WTC11 (cell line): ENCODE results near the gene KNSTRN. TPM values are rescaled to one million over a fixed set of nuclear protein-coding genes. Genes with fewer than 3 reads are reported as not detected.

Source experiments
- ATAC-seq: fragments of 200-7000 bp; cut with Tn5 transposase; 2 replicates; pipeline ENCODE4 v1.10.0; 2021; ENCODE audit warnings: mild to moderate bottlenecking, moderate library complexity
- CTCF ChIA-PET: fragments of 300-600 bp; sonication (Branson Sonifier 250); formaldehyde crosslinking; loops from one replicate; lab custom pipeline; 2021; ENCODE audit warnings: antibody characterized with exemption; lab: Charles Lee
- POLR2A ChIA-PET: fragments of 350-600 bp; sonication (Branson Sonifier 250); formaldehyde crosslinking; loops from one replicate; lab custom pipeline; 2021; ENCODE audit warnings: antibody characterized with exemption; lab: Charles Lee
- DNase-seq: peaks from one replicate; pipeline ENCODE4 v3.0.0; 2021; ENCODE audit warnings: low spot score
- H3K27ac Mint-ChIP-seq: 2 replicates; pipeline ENCODE4 v1.8.0; 2021; ENCODE audit warnings: mixed read lengths
- H3K27me3 Mint-ChIP-seq: 2 replicates; pipeline ENCODE4 v1.8.0; 2021; ENCODE audit warnings: low read depth, mild to moderate bottlenecking, moderate library complexity, mixed read lengths
- H3K36me3 Mint-ChIP-seq: 2 replicates; pipeline ENCODE4 v1.8.0; 2021; ENCODE audit warnings: mixed read lengths
- H3K4me1 Mint-ChIP-seq: 2 replicates; pipeline ENCODE4 v1.8.0; 2022; ENCODE audit warnings: mixed read lengths
- H3K4me3 Mint-ChIP-seq: 2 replicates; pipeline ENCODE4 v1.8.0; 2021; ENCODE audit warnings: mild to moderate bottlenecking, moderate library complexity, mixed read lengths
- H3K9me3 Mint-ChIP-seq: 2 replicates; pipeline ENCODE4 v1.8.0; 2021; ENCODE audit warnings: mixed read lengths
- E2F4 ChIP-seq: sonication (generic); formaldehyde crosslinking; IDR thresholded peaks from 2 replicates; pipeline ENCODE4 v1.8.1; 2022; ENCODE audit warnings: low read depth, mild to moderate bottlenecking, moderate library complexity, missing genetic modification reagents, borderline replicate concordance
- FOXJ3 ChIP-seq: sonication (generic); formaldehyde crosslinking; IDR thresholded peaks from 2 replicates; pipeline ENCODE4 v1.9.0; 2021; ENCODE audit warnings: missing genetic modification reagents, mild to moderate bottlenecking, borderline replicate concordance
- FOXP4 ChIP-seq: sonication (generic); formaldehyde crosslinking; IDR thresholded peaks from 2 replicates; pipeline ENCODE4 v1.8.0; 2022; ENCODE audit warnings: mild to moderate bottlenecking, missing genetic modification reagents
- GRHL2 ChIP-seq: fragments of 250-450 bp; sonication (Bioruptor Pico); IDR thresholded peaks from 2 replicates; pipeline ENCODE4 v1.8.0; 2022; ENCODE audit warnings: mild to moderate bottlenecking, moderate library complexity; ENCODE audit not compliant: insufficient replicate concordance, severe bottlenecking
- JAZF1 ChIP-seq: fragments of 250-450 bp; sonication (Bioruptor Pico); IDR thresholded peaks from 2 replicates; pipeline ENCODE4 v1.9.0; 2021; ENCODE audit warnings: moderate library complexity, mild to moderate bottlenecking, inconsistent platforms
- NR3C1 ChIP-seq: sonication (generic); formaldehyde crosslinking; conservative IDR thresholded peaks from 2 replicates; pipeline ENCODE4 v1.8.1; 2023; ENCODE audit warnings: low read depth, mild to moderate bottlenecking, missing genetic modification reagents
- PREB ChIP-seq: sonication (generic); formaldehyde crosslinking; IDR thresholded peaks from 2 replicates; pipeline ENCODE4 v1.8.1; 2022; ENCODE audit warnings: mild to moderate bottlenecking, missing genetic modification reagents, moderate library complexity, borderline replicate concordance
- TCF7 ChIP-seq: sonication (generic); formaldehyde crosslinking; IDR thresholded peaks from 2 replicates; pipeline ENCODE4 v1.8.0; 2022; ENCODE audit warnings: mild to moderate bottlenecking, low read depth, missing genetic modification reagents, moderate library complexity
- USF2 ChIP-seq: sonication (generic); formaldehyde crosslinking; IDR thresholded peaks from 2 replicates; pipeline ENCODE4 v1.8.1; 2023; ENCODE audit warnings: mild to moderate bottlenecking, missing genetic modification reagents, moderate library complexity
- ZNF121 ChIP-seq: sonication (generic); formaldehyde crosslinking; IDR thresholded peaks from 2 replicates; pipeline ENCODE4 v1.8.0; 2023; ENCODE audit warnings: missing genetic modification reagents
- ZNF232 ChIP-seq: sonication (generic); formaldehyde crosslinking; IDR thresholded peaks from 2 replicates; pipeline ENCODE4 v1.8.0; 2022; ENCODE audit warnings: mild to moderate bottlenecking, missing genetic modification reagents
- ZNF281 ChIP-seq: sonication (generic); formaldehyde crosslinking; IDR thresholded peaks from 2 replicates; pipeline ENCODE4 v1.8.0; 2023; ENCODE audit warnings: mild to moderate bottlenecking, missing genetic modification reagents
- ZNF423 ChIP-seq: fragments of 250-450 bp; sonication (Bioruptor Pico); IDR thresholded peaks from 2 replicates; pipeline ENCODE4 v2.1.2; 2022; ENCODE audit warnings: mild to moderate bottlenecking, moderate library complexity
- ZNF532 ChIP-seq: fragments of 250-450 bp; sonication (Bioruptor Pico); IDR thresholded peaks from 2 replicates; pipeline ENCODE4 v1.9.0; 2021; ENCODE audit warnings: mild to moderate bottlenecking, borderline replicate concordance
- ZNF671 ChIP-seq: fragments of 250-450 bp; sonication (Bioruptor Pico); IDR thresholded peaks from 2 replicates; pipeline ENCODE4 v1.8.0; 2021; ENCODE audit warnings: mild to moderate bottlenecking
- total RNA-seq: library from RNA; stranded (reverse); gene quantifications from 3 replicates; pipeline ENCODE4 v1.2.3, GENCODE V29; 2021

The KNSTRN gene
- total RNA-seq, 1 experiment from 2014 or later = 73.4 TPM

- Mint-ChIP-seq H3K4me1 (peaks cover 13% of the 10 kb centered on the region), H3K27me3 (no peaks in the 10 kb centered on the region), H3K36me3 (no peaks in the 10 kb centered on the region), H3K27ac (no peak overlapping the region), H3K9me3 (no peaks in the 10 kb centered on the region), H3K4me3 (no peak overlapping the region)
- ATAC-seq (no peak), DNase-seq (no peak)
- CTCF ChIA-PET = interaction anchor here (1.4 to 7.1 kb wide), 2 partner anchors 10 to 12 kb away, joined by 5 to 58 read pairs; partner anchors contain the start of gene CCDC9B
- TF ChIP-seq E2F4 (CRISPR knock-in tag) (no peak), PREB (CRISPR knock-in tag) (no peak), ZNF232 (no peak)
- POLR2A ChIA-PET = interaction anchor here (0.5 kb wide), 1 partner anchor 30 kb away, joined by 5 read pairs; no protein-coding TSS in a partner anchor
These were observed 33.4 kb upstream of the KNSTRN start for GRCh38 chr15:40349163-40349562.

GRCh38 chr15:40352281-40352901 lies 30.1 kb upstream of the KNSTRN start:
- H3K4me1 Mint-ChIP-seq = peaks cover 24% of the 10 kb centered on the region
- CTCF ChIA-PET = interaction anchor here (0.8 to 7.2 kb wide), 7 partner anchors 9 to 116 kb away, joined by 3 to 63 read pairs (median 5); partner anchors contain the start of genes CCDC9B and IVD
- no peaks in the 10 kb centered on the region for H3K36me3 Mint-ChIP-seq
- DNase-seq = no peak
- no peaks in the 10 kb centered on the region for H3K9me3 Mint-ChIP-seq
- ATAC-seq = no peak
- H3K27me3 Mint-ChIP-seq = peaks cover 16% of the 10 kb centered on the region
- TF ChIP-seq FOXP4 = no peak
- TF ChIP-seq USF2 (CRISPR knock-in tag) = no peak
- no peak for TF ChIP-seq ZNF423
- TF ChIP-seq TCF7 (CRISPR knock-in tag) = no peak
- no peak for TF ChIP-seq NR3C1
- no peak for TF ChIP-seq JAZF1 (CRISPR knock-in tag)
- no peak for TF ChIP-seq ZNF121 (CRISPR knock-in tag)
- no peak for TF ChIP-seq ZNF281 (CRISPR knock-in tag)
- no peak for TF ChIP-seq ZNF671 (CRISPR knock-in tag)
- TF ChIP-seq GRHL2 (CRISPR knock-in tag) = no peak
- no peak for TF ChIP-seq FOXJ3 (CRISPR knock-in tag)
- TF ChIP-seq ZNF532 (CRISPR knock-in tag) = no peak
- TF ChIP-seq, all 79 proteins: peak for 0
- H3K27ac Mint-ChIP-seq = no peak overlapping the region
- POLR2A ChIA-PET = no interaction called here
- H3K4me3 Mint-ChIP-seq = no peak overlapping the region
